Mesendoderm (in vitro differentiated cells): Measurements from ENCODE around the gene OR2B2.
"Not testable (repeated sequence)": the region's sequence is repeated elsewhere in the genome, so short reads cannot be mapped to it uniquely, and the experiment has no call there.

Source experiments
- DNase-seq: peaks from one replicate; pipeline ENCODE4 v3.0.0; 2013
- H2AK5ac ChIP-seq: 2 replicates; pipeline ENCODE4 v1.6.1; 2013; ENCODE audit warnings: low read length, inconsistent platforms
- H2BK120ac ChIP-seq: 2 replicates; pipeline ENCODE4 v1.6.1; 2013; ENCODE audit warnings: low read depth, mild to moderate bottlenecking, low read length, moderate library complexity, mixed read lengths
- H2BK15ac ChIP-seq: replicated peaks from 2 replicates; pipeline ENCODE4 v1.6.1; 2013; ENCODE audit warnings: low read depth, mild to moderate bottlenecking, moderate library complexity
- H2BK5ac ChIP-seq: 2 replicates; pipeline ENCODE4 v1.6.1; 2013; ENCODE audit warnings: low read length, inconsistent platforms
- H3K18ac ChIP-seq: 2 replicates; pipeline ENCODE4 v1.6.1; 2013; ENCODE audit warnings: mild to moderate bottlenecking, low read length, mixed read lengths
- H3K23ac ChIP-seq: one replicate; pipeline ENCODE4 v1.6.1; 2013; ENCODE audit warnings: low read length
- H3K27ac ChIP-seq: 2 replicates; pipeline ENCODE4 v1.5.1; 2013; ENCODE audit warnings: low read depth, mild to moderate bottlenecking, inconsistent platforms, low read length, moderate library complexity
- H3K27me3 ChIP-seq: 2 replicates; pipeline ENCODE4 v1.6.1; 2013; ENCODE audit warnings: low read length, control low read depth, mild to moderate bottlenecking, inconsistent platforms; ENCODE audit not compliant: insufficient read depth, poor library complexity
- H3K36me3 ChIP-seq: 2 replicates; pipeline ENCODE4 v1.6.1; 2013; ENCODE audit warnings: low read length, inconsistent platforms; ENCODE audit not compliant: control insufficient read depth, insufficient read depth
- H3K4ac ChIP-seq: one replicate; pipeline ENCODE4 v1.6.1; 2013; ENCODE audit warnings: low read depth, mild to moderate bottlenecking, low read length, moderate library complexity
- H3K4me1 ChIP-seq: 2 replicates; pipeline ENCODE4 v1.6.1; 2013; ENCODE audit warnings: low read depth, low read length, inconsistent platforms; ENCODE audit not compliant: control insufficient read depth
- H3K4me2 ChIP-seq: 2 replicates; pipeline ENCODE4 v1.6.1; 2013; ENCODE audit warnings: low read length
- H3K4me3 ChIP-seq: 2 replicates; pipeline ENCODE4 v1.5.1; 2013; ENCODE audit warnings: mild to moderate bottlenecking, low read length
- H3K56ac ChIP-seq: one replicate; pipeline ENCODE4 v1.6.1; 2013; ENCODE audit warnings: low read length
- H3K79me1 ChIP-seq: 2 replicates; pipeline ENCODE4 v1.6.1; 2013; ENCODE audit warnings: low read length, inconsistent platforms
- H3K79me2 ChIP-seq: 2 replicates; pipeline ENCODE4 v1.6.1; 2013; ENCODE audit warnings: mild to moderate bottlenecking, low read length; ENCODE audit not compliant: control insufficient read depth, insufficient read depth
- H3K9ac ChIP-seq: 2 replicates; pipeline ENCODE4 v1.6.1; 2013; ENCODE audit warnings: low read length, inconsistent platforms
- H4K5ac ChIP-seq: one replicate; pipeline ENCODE4 v1.6.1; 2013; ENCODE audit warnings: low read length
- H4K8ac ChIP-seq: one replicate; pipeline ENCODE4 v1.6.1; 2013; ENCODE audit warnings: low read depth, mild to moderate bottlenecking, control low read depth, low read length, moderate library complexity
- WGBS: extraction: QIAGEN DNeasy Blood & Tissue Kit; methylation state at CpG from one replicate; pipeline ENCODE4 v1.1.7; 2013; ENCODE audit warnings: low lambda C conversion rate, missing lambda C conversion rate; ENCODE audit not compliant: insufficient coverage; ENCODE audit errors: extremely low coverage; 5-methylcytosine and 5-hydroxymethylcytosine counted together

OR2B2 gene

GRCh38 chr6:27940766-27941165 lies 28.6 kb upstream of the OR2B2 start:
- no peak overlapping the region for H4K8ac ChIP-seq
- H3K27ac ChIP-seq = no peak overlapping the region
- H3K4me3 ChIP-seq = no peak overlapping the region
- no peak overlapping the region for H3K56ac ChIP-seq
- no peaks in the 10 kb centered on the region for H3K79me1 ChIP-seq
- H2BK120ac ChIP-seq = no peak overlapping the region
- H3K79me2 ChIP-seq = no peaks in the 10 kb centered on the region
- no CpG with 5 or more reads among the region's 1 CpG for WGBS
- H4K5ac ChIP-seq = no peak overlapping the region
- H2AK5ac ChIP-seq = no peak overlapping the region
- H3K27me3 ChIP-seq = no peaks in the 10 kb centered on the region
- no peak overlapping the region for H3K23ac ChIP-seq
- H2BK5ac ChIP-seq = no peak overlapping the region
- no peak overlapping the region for H3K9ac ChIP-seq
- DNase-seq = no peak
- no peaks in the 10 kb centered on the region for H3K4me1 ChIP-seq
- H3K4me2 ChIP-seq = no peak overlapping the region
- H3K18ac ChIP-seq = no peak overlapping the region
- no peak overlapping the region for H2BK15ac ChIP-seq
- H3K36me3 ChIP-seq = no peaks in the 10 kb centered on the region
- H3K4ac ChIP-seq = no peak overlapping the region

DNA sequence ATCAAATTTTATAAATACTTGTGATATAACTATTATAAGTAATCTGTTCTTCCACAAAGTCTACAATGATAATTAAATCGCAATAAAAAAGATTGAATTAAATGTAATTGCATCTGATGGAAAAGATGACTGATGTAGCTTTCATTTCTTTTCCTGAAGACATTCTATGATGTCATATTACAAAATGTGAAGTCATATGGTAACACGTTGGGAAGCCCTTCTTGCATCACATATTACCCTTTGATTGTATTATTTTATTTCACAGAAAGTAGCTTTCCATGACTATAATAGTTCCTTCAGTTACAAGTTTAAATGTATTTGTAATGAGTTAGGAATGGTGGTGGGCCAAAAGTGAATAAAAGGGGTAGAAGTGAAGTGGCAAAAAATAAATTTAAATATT lies 19.0 kb upstream of the OR2B2 start:
- H2AK5ac ChIP-seq = no peak overlapping the region
- H3K4me1 ChIP-seq = no peaks in the 10 kb centered on the region

DNA sequence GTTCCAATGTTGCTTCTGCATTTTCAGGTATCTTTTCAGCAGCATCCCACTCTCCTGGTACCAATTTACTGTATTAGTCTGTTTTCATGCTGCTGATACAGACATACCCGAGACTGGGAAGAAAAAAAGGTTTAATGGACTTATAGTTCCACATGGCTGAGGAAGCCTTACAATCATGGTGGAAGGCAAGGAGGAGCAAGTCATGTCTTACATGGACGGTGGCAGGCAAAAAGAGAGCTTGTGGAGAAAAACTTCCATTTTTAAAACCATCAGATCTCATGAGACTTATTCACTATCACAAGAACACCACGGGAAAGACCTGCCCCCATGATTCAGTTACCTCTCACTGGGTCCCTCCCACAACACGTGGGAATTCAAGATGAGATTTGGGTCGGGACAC lies 17.7 kb upstream of the OR2B2 start:
- not testable (repeated sequence) for H3K4me3 ChIP-seq, H3K4me2 ChIP-seq, H3K79me1 ChIP-seq, H3K79me2 ChIP-seq, H3K56ac ChIP-seq, H2BK15ac ChIP-seq, H3K23ac ChIP-seq, H3K18ac ChIP-seq, DNase-seq, H3K27me3 ChIP-seq, H4K8ac ChIP-seq, H3K4ac ChIP-seq, H3K27ac ChIP-seq, H2AK5ac ChIP-seq, H3K9ac ChIP-seq, H3K4me1 ChIP-seq, H2BK5ac ChIP-seq, H4K5ac ChIP-seq, H3K36me3 ChIP-seq, H2BK120ac ChIP-seq
- no CpG with 5 or more reads among the region's 5 CpGs for WGBS

More for the DNA sequence above, 19.0 kb upstream of the OR2B2 start:
- H3K9ac ChIP-seq = no peak overlapping the region
- no peak overlapping the region for H2BK5ac ChIP-seq
- H3K27ac ChIP-seq = no peak overlapping the region
- H3K56ac ChIP-seq = no peak overlapping the region
- H3K18ac ChIP-seq = no peak overlapping the region
- no peak overlapping the region for H3K4me2 ChIP-seq
- no peaks in the 10 kb centered on the region for H3K27me3 ChIP-seq
- H2BK15ac ChIP-seq = no peak overlapping the region
- no peaks in the 10 kb centered on the region for H3K36me3 ChIP-seq
- no peaks in the 10 kb centered on the region for H3K79me1 ChIP-seq
- no CpG with 5 or more reads among the region's 2 CpGs for WGBS
- no peak for DNase-seq
- no peak overlapping the region for H4K8ac ChIP-seq
- H4K5ac ChIP-seq = no peak overlapping the region
- no peak overlapping the region for H3K4me3 ChIP-seq
- H3K4ac ChIP-seq = no peak overlapping the region
- no peak overlapping the region for H2BK120ac ChIP-seq
- H3K23ac ChIP-seq = no peak overlapping the region
- H3K79me2 ChIP-seq = no peaks in the 10 kb centered on the region

- not testable (repeated sequence) for H3K4ac ChIP-seq, H3K9ac ChIP-seq
Observed at GRCh38 chr6:27928041-27928440, 15.8 kb upstream of the OR2B2 start.

GRCh38 chr6:27924179-27924578 lies 12.0 kb upstream of the OR2B2 start:
- Histone ChIP-seq H3K23ac (no peak overlapping the region), H2BK15ac (no peak overlapping the region), H2BK120ac (no peak overlapping the region), H3K4me3 (no peak overlapping the region), H4K5ac (no peak overlapping the region), H3K4me2 (no peak overlapping the region), H3K18ac (no peak overlapping the region), H3K79me1 (no peaks in the 10 kb centered on the region), H3K27me3 (no peaks in the 10 kb centered on the region), H4K8ac (no peak overlapping the region), H3K4ac (no peak overlapping the region), H3K27ac (no peak overlapping the region), H3K79me2 (no peaks in the 10 kb centered on the region), H2BK5ac (no peak overlapping the region), H3K4me1 (no peaks in the 10 kb centered on the region), H3K9ac (no peak overlapping the region), H3K36me3 (no peaks in the 10 kb centered on the region), H2AK5ac (no peak overlapping the region), H3K56ac (no peak overlapping the region)
- no peak for DNase-seq
- no CpG with 5 or more reads among the region's 6 CpGs for WGBS

More at GRCh38 chr6:27928041-27928440, 15.8 kb upstream of the OR2B2 start:
- H3K56ac ChIP-seq, H2BK15ac ChIP-seq, H4K5ac ChIP-seq, H3K4me2 ChIP-seq, H4K8ac ChIP-seq, DNase-seq, H3K79me2 ChIP-seq, H3K4me1 ChIP-seq, H2BK120ac ChIP-seq, H3K27ac ChIP-seq, H3K18ac ChIP-seq, H3K4me3 ChIP-seq, H2BK5ac ChIP-seq, H3K23ac ChIP-seq, H3K79me1 ChIP-seq, H3K36me3 ChIP-seq, H3K27me3 ChIP-seq, H2AK5ac ChIP-seq: not testable (repeated sequence)
- no CpG with 5 or more reads among the region's 2 CpGs for WGBS

GRCh38 chr6:27922949-27923348 lies 10.8 kb upstream of the OR2B2 start:
- no peak overlapping the region for H2BK5ac ChIP-seq
- no peak overlapping the region for H4K8ac ChIP-seq
- no peaks in the 10 kb centered on the region for H3K36me3 ChIP-seq
- H2BK120ac ChIP-seq = no peak overlapping the region
- no peak overlapping the region for H3K27ac ChIP-seq
- H3K4me2 ChIP-seq = no peak overlapping the region
- H3K4ac ChIP-seq = no peak overlapping the region
- no peak overlapping the region for H2BK15ac ChIP-seq
- no peak overlapping the region for H2AK5ac ChIP-seq
- H3K79me2 ChIP-seq = no peaks in the 10 kb centered on the region
- DNase-seq = no peak
- no peak overlapping the region for H4K5ac ChIP-seq
- H3K56ac ChIP-seq = no peak overlapping the region
- no peaks in the 10 kb centered on the region for H3K79me1 ChIP-seq
- no peak overlapping the region for H3K18ac ChIP-seq
- no peak overlapping the region for H3K4me3 ChIP-seq
- no peaks in the 10 kb centered on the region for H3K27me3 ChIP-seq
- H3K23ac ChIP-seq = no peak overlapping the region
- no peaks in the 10 kb centered on the region for H3K4me1 ChIP-seq
- H3K9ac ChIP-seq = no peak overlapping the region
